Measurements from ENCODE around the gene TNFRSF8. TPM values are rescaled to one million over a fixed set of nuclear protein-coding genes. Genes with fewer than 3 reads are reported as not detected.

Gene TNFRSF8
- total RNA-seq, 4 donors from 2014 or later: 0.18 to 1.2 (median 0.76) TPM; not detected in 1

DNA sequence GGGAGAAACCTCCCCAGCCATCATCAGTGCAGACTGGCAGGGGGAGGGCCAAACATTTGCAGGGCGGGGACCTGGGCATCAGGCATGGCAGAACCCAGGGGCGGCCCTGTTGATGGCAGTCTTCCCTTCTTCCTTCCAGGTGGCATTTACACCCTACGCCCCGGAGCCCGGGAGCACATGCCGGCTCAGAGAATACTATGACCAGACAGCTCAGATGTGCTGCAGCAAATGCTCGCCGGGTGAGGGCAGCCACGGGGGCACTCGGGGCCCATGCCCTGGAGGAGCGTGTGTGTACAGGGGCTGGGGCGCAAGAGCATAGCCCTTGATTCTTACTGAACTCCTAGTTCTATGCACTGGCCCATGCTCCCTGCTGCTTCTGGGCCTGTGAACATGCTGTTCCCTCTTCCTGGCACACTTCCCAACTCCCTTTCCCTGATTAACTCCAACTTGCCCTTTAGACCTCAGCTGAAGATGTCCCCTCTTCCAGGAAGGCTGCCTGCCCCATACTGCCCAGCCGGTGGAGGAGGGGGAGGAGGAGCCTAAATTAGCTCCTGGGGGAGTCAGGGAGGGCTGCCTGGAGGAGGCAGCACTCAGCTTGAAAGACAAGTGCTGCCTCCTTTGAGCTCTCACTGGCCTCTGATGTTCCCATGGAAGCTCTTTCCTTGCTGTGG lies 125.7 kb downstream of the TNFRSF8 start:
- Histone ChIP-seq H3K27ac (no peak overlapping the region), H3K9me3 (no peaks in the 10 kb centered on the region), H3K4me1 (peaks cover 15 to 56% (median 41%) of the 10 kb centered on the region in 3 donors), H3K36me3 (peaks cover 0 to 34% (median 6%) of the 10 kb centered on the region in 3 donors), H3K27me3 (peaks cover 0 to 57% (median 0%) of the 10 kb centered on the region in 4 donors), H3K4me3 (no peak overlapping the region)
- DNase-seq: no peak
- 65 to 82% methylated on average over 8 to 12 of the region's 13 CpGs for WGBS, 2 donors
- intact Hi-C loops (cut with DNase I): no loop called here
- TF ChIP-seq CTCF (IDR thresholded peaks at IDR 0.05) (no peak), POLR2A (IDR thresholded peaks at IDR 0.05) (no peak)

GRCh38 chr1:12189328-12189682 lies 126.2 kb downstream of the TNFRSF8 start:
- no peak overlapping the region for H3K4me3 ChIP-seq
- intact Hi-C loops (cut with DNase I): no loop called here
- no peak overlapping the region for H3K27ac ChIP-seq
- DNase-seq: no peak
- peaks cover 0 to 52% (median 0%) of the 10 kb centered on the region in 4 donors for H3K27me3 ChIP-seq
- peaks cover 15 to 51% (median 38%) of the 10 kb centered on the region in 3 donors for H3K4me1 ChIP-seq
- H3K36me3 ChIP-seq: peaks cover 0 to 39% (median 6%) of the 10 kb centered on the region in 3 donors
- TF ChIP-seq CTCF (IDR thresholded peaks at IDR 0.05): no peak
- no peak for TF ChIP-seq POLR2A (IDR thresholded peaks at IDR 0.05)
- H3K9me3 ChIP-seq: no peaks in the 10 kb centered on the region
- WGBS, 2 donors: 68 to 72% methylated on average over 3 to 5 of the region's 5 CpGs

DNA sequence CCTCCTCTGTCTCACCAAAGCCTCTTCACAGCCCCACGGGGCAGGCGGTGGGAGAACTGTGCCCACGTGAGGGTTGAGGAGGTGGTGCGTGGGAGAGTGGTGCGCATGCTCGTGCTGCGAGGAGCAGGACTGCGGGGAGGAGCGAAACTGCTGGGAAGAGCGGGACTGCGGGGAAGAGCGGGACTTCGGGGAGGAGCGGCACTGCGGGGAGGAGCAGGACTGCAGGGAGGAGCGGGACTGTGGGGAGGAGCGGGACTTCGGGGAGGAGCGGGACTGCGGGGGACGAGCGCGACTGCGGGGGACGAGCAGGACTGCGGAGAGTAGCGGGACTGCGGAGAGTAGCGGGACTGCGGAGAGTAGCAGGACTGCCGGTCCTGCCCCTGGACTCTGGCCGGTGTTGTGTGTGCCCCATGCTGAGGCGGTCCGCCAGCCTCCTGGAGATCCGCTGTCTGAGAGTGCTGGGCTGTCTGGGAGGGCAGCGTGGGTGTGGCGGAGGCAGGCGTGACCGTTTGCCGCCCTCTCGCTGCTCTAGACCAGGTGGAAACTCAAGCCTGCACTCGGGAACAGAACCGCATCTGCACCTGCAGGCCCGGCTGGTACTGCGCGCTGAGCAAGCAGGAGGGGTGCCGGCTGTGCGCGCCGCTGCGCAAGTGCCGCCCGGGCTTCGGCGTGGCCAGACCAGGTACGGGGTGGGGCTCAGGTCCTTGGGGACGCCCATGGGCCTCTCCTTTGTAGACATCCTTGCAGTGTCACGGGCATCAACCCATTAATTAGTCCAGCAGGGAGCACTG lies 128.3 kb downstream of the TNFRSF8 start:
- WGBS, 2 donors: 84 to 87% methylated on average over 31 to 38 of the region's 58 CpGs
- no peak for DNase-seq
- H3K4me1 ChIP-seq: peaks cover 5 to 30% (median 17%) of the 10 kb centered on the region in 3 donors

More for the DNA sequence above, 128.3 kb downstream of the TNFRSF8 start:
- H3K27ac ChIP-seq: no peak overlapping the region
- H3K36me3 ChIP-seq: peaks cover 0 to 51% (median 6%) of the 10 kb centered on the region in 3 donors
- no peak overlapping the region for H3K4me3 ChIP-seq
- intact Hi-C loops (cut with DNase I): no loop called here
- TF ChIP-seq CTCF (IDR thresholded peaks at IDR 0.05): no peak
- TF ChIP-seq POLR2A (IDR thresholded peaks at IDR 0.05): no peak
- no peaks in the 10 kb centered on the region for H3K9me3 ChIP-seq
- H3K27me3 ChIP-seq: peaks cover 0 to 42% (median 0%) of the 10 kb centered on the region in 4 donors

Small RNAs within 50 kb of the gene (small RNA-seq; reads per million reads assigned to genes)
- gene AL096840.1: 0 reads per million in 4 donors
- 0 reads per million in 4 donors for gene MIR4632
- 0 reads per million in 4 donors for gene MIR6729
- 0 reads per million in 4 donors for gene RF00019
- gene RN7SL649P: 0 reads per million in 4 donors
- gene RNU6-777P: 0 reads per million in 4 donors
- gene RPL23AP89: 0 reads per million in 4 donors

Other genes starting within 250 kb of the TNFRSF8 start
- not detected for gene NPPA, start 215.5 kb upstream of the TNFRSF8 start, total RNA-seq
- not detected for gene NPPB, start 204.4 kb upstream of the TNFRSF8 start, total RNA-seq
- 10 to 100 TPM; 40.4 to 50.5 (median 47.9) TPM for gene KIAA2013, start 136.9 kb upstream of the TNFRSF8 start, total RNA-seq
- gene PLOD1, start 128.6 kb upstream of the TNFRSF8 start, total RNA-seq: 10 to 100 TPM; 29.8 to 38.1 (median 34.3) TPM
- 10 to 100 TPM; 64.4 to 96.9 (median 78.7) TPM for gene MFN2, start 82.9 kb upstream of the TNFRSF8 start, total RNA-seq
- 10 to 100 TPM; 13.0 to 24.9 (median 19.8) TPM for gene MIIP, start 43.8 kb upstream of the TNFRSF8 start, total RNA-seq
- gene TNFRSF1B, start 103.7 kb downstream of the TNFRSF8 start, total RNA-seq: 10 to 100 TPM in 2 of 4 donors, 1 to 10 TPM in 2; 2.1 to 17.5 (median 10.3) TPM
- 100 to 1,000 TPM in 1 of 4 donors, 10 to 100 TPM in 3; 42.5 to 103 (median 59.8) TPM for gene VPS13D, start 166.7 kb downstream of the TNFRSF8 start, total RNA-seq

All from esophagus squamous epithelium (tissue), 5 donors.